Measurements from ENCODE around the gene BID.

DNA sequence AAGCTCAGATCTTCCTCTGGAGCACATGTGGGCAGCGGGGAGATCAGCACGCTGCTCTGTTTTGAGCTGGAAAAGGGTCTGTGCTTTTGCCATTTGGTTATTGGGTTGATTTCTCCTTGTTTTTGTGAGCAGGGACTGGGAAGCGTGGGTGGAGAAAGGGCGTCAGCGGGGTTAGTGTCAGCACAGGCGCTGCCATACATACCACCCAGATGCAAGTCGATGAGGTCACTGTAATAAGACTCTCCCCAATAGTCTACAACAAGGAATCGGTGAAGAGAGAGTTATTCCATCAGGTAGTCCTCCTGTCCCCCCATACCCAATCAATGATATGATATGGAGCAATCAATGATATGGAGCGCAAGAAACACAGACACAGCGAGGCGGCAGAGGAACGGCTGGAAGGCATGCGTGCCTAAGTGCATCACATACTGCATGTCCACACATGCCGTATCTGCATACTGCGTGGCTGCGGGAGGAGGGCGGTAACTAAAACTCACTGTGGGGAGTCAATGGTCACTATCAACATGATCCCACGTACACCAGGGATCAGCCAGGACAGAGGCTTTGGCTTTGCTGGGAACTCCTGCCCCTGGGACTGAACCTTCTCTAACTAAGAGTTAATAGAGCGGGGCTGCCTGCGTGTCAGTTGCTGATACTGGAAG is 29.5 kb upstream of the BID start:
- TF ChIP-seq JUN (CRISPR knock-in tag; IDR thresholded peaks at IDR 0.05) (no peak), CTCF (IDR thresholded peaks at IDR 0.05) (no peak)
- TF ChIP-seq, protein P1, sequence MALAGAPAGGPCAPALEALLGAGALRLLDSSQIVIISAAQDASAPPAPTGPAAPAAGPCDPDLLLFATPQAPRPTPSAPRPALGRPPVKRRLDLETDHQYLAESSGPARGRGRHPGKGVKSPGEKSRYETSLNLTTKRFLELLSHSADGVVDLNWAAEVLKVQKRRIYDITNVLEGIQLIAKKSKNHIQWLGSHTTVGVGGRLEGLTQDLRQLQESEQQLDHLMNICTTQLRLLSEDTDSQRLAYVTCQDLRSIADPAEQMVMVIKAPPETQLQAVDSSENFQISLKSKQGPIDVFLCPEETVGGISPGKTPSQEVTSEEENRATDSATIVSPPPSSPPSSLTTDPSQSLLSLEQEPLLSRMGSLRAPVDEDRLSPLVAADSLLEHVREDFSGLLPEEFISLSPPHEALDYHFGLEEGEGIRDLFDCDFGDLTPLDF (CRISPR knock-in tag; IDR thresholded peaks at IDR 0.05) = no peak

All from WTC11 (cell line).